Measurements from ENCODE around the gene PARK7. TPM values are rescaled to one million over a fixed set of nuclear protein-coding genes. Genes with fewer than 3 reads are reported as not detected.

PARK7 gene
- total RNA-seq, 1 experiment from 2014 or later, result 448 TPM

DNA sequence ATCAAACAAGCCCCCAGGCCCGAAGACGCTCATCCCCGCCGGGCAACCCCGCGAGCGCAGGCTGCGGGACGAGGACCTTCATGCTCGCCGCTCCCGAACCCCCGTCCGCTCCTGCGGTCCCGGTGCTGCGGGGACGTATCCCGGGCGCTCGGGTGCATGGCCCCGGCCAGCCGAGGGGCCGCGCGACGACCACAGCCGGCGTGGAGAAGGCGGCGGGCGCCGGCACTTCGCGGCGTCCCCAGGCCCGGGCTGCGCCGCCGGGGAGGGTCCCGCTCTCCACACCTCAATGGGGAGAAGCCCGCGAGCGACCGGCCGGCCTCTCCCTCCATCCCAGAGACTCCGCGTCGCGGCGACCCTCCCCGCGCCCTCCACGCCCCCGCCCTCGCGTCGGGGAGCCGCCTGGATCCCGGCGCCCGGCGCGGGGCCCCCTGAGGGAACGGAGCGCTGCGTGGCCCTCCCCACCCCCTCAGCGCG, 64.2 kb downstream of the PARK7 start:
- no TSS peak for BruUV-seq (replicated peaks)
- in situ Hi-C loops (cut with HindIII; ENCODE audit: low pct_unique_long_range_greater_than_20kb, low sequenced_read_pairs) (no loop called here), intact Hi-C loops (cut with micrococcal nuclease; ENCODE audit: unreplicated experiment) (loop anchor here (5.0 to 10.0 kb wide), 5 partner anchors 47 to 292 kb away; partner anchors contain the start of gene SLC45A1)
- no peaks in the 10 kb centered on the region for H3K27me3 ChIP-seq (ENCODE audit: control insufficient read depth, insufficient read depth, low read length)
- peaks cover 34% of the 10 kb centered on the region for H3K36me3 ChIP-seq (ENCODE audit: control insufficient read depth, insufficient read depth, low read length)
- peak overlapping the region; percentile 99 for H3K27ac ChIP-seq (ENCODE audit: low read length)
- ATAC-seq, result no peak; the same call in 1 of the 2 replicates
- ChIA-PET CTCF (no interaction called here), POLR2A (interaction anchor here (0.7 kb wide), 1 partner anchor 52 kb away, joined by 3 read pairs; no protein-coding TSS in a partner anchor)
- TF ChIP-seq POLR2AphosphoS5 (IDR thresholded peaks at IDR 0.05; ENCODE audit: low read depth, low read length), result no peak; the same call in 1 of the 2 replicates
- peak; percentile 69; the same call in 1 of the 2 replicates for TF ChIP-seq SIN3A (IDR thresholded peaks at IDR 0.05; ENCODE audit: borderline replicate concordance, insufficient read depth, low read depth, low read length)
- peak overlapping the region; percentile 75 to 99 for H3K4me3 ChIP-seq (ENCODE audit: low read depth in 2 of 2, low read length in 2 of 2)
- DNase-seq (ENCODE audit: low read depth, low spot score), result no peak
- H3K9me3 ChIP-seq (ENCODE audit: control insufficient read depth, insufficient read depth, low read depth, low read length), result no peaks in the 10 kb centered on the region
- H3K4me1 ChIP-seq (ENCODE audit: control insufficient read depth, insufficient read depth, low read length), result peaks cover 30% of the 10 kb centered on the region

DNA sequence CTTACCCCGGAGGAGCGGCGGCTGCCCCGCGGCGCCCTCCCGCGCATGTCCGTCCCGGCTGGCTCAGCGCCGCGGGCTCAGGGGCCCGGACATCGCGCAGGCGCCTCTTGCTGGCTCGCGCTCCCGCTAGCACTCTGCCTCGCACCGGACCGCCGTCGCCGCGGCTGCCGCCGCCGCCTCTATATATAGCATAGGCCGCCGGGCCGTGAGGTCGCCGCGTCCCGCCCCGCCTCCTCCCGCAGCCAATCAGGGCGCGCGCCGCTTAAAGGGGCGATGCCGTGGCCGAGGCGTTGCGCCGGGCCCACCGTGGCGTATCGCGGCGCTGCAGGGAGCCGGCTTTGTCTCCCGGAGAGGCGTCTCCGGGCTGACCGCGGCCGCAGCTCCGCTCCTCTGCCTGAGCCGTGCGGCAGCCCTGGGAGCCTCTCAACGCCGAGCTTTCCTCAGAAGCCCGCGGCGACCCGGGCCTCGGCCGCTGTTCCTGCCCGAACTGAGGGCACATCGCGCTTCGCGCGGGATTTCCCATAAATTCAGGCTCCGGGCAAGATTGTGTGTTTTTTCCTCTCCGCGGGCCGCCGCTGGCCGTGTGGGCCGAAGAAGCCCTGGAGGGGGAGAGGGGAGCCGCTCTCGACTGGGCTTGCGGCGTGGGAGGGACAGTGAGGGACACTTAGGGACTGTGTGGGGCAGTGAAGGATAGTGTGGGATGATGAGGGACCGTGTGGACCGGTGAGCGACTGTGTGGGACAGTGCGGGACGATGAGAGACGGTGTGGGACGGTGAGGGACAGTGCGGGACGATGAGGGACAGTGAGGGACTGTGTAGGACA, 64.9 kb downstream of the PARK7 start, which contains the start of gene ERRFI1:
ERRFI1 (minus strand) TSS at position 157 of the 823 bp plus-strand sequence. CDS start 10,690 bp downstream, outside the sequence.
- intact Hi-C loops (cut with micrococcal nuclease; ENCODE audit: unreplicated experiment) (loop anchor here (5.0 to 10.0 kb wide), 5 partner anchors 46 to 291 kb away; partner anchors contain the start of gene SLC45A1), in situ Hi-C loops (cut with HindIII; ENCODE audit: low pct_unique_long_range_greater_than_20kb, low sequenced_read_pairs) (no loop called here)
- Histone ChIP-seq H3K36me3 (ENCODE audit: control insufficient read depth, insufficient read depth, low read length) (peaks cover 27% of the 10 kb centered on the region), H3K4me1 (ENCODE audit: control insufficient read depth, insufficient read depth, low read length) (peaks cover 27% of the 10 kb centered on the region), H3K27ac (ENCODE audit: low read length) (peak within 1 kb of the TSS; percentile 99), H3K9me3 (ENCODE audit: control insufficient read depth, insufficient read depth, low read depth, low read length) (no peaks in the 10 kb centered on the region), H3K4me3 (ENCODE audit: low read depth in 2 of 2, low read length in 2 of 2) (peak within 1 kb of the TSS; percentile 94 to 99), H3K27me3 (ENCODE audit: control insufficient read depth, insufficient read depth, low read length) (no peaks in the 10 kb centered on the region)
- TF ChIP-seq SIN3A (IDR thresholded peaks at IDR 0.05; ENCODE audit: borderline replicate concordance, insufficient read depth, low read depth, low read length) (peak; percentile 91; the same call in 1 of the 2 replicates), POLR2AphosphoS5 (IDR thresholded peaks at IDR 0.05; ENCODE audit: low read depth, low read length) (peak; percentile 98), CTCF (IDR thresholded peaks at IDR 0.05) (no peak), REST (IDR thresholded peaks at IDR 0.05; ENCODE audit: insufficient read depth in 1 of 2, low read depth in 2 of 2, low read length in 1 of 2) (no peak), TCF7L2 (IDR thresholded peaks at IDR 0.05; ENCODE audit: low read depth, low read length) (peak; percentile 45; the same call in 1 of the 2 replicates)
- ATAC-seq (peak; percentile 79), DNase-seq (ENCODE audit: low read depth, low spot score) (no peak)
- no TSS peak for BruUV-seq (replicated peaks)
- POLR2A ChIA-PET, result interaction anchor here (0.6 to 2.1 kb wide), 3 partner anchors 10 to 67 kb away, joined by 3 to 7 read pairs (median 3); no protein-coding TSS in a partner anchor
- CTCF ChIA-PET, result no interaction called here

All from Panc1 (cell line).